HepG2 (cell line): ENCODE measurements around the gene GUK1. TPM values are rescaled to one million over a fixed set of nuclear protein-coding genes. Genes with fewer than 3 reads are reported as not detected.
A peak's percentile ranks its signal among the peaks of the same experiment; 100 is the strongest.

Experiments used
- JUND ChIP-seq: sonication (generic); formaldehyde crosslinking; IDR thresholded peaks from 2 replicates; pipeline ENCODE4 v1.8.0; 2022; ENCODE audit warnings: mild to moderate bottlenecking, missing genetic modification reagents
- POLR2AphosphoS2 ChIP-seq: IDR thresholded peaks from 2 replicates; pipeline ENCODE4 v1.6.1; 2011; ENCODE audit warnings: low read depth, low read length, improper control_type of control experiment
- RFXANK ChIP-seq: IDR thresholded peaks from 2 replicates; pipeline ENCODE4 v1.6.1; 2016
- THAP9 ChIP-seq: sonication (generic); formaldehyde crosslinking; IDR thresholded peaks from 2 replicates; pipeline ENCODE4; 2020; ENCODE audit warnings: missing genetic modification reagents, mild to moderate bottlenecking, borderline replicate concordance
- ZNF333 ChIP-seq: sonication (generic); formaldehyde crosslinking; IDR thresholded peaks from 2 replicates; pipeline ENCODE4 v1.4.0; 2020; ENCODE audit warnings: mild to moderate bottlenecking, missing genetic modification reagents, borderline replicate concordance
- ZNF337 ChIP-seq: sonication (generic); formaldehyde crosslinking; IDR thresholded peaks from 2 replicates; pipeline ENCODE4 v1.5.1; 2020; ENCODE audit warnings: missing genetic modification reagents, low read depth, mild to moderate bottlenecking, borderline replicate concordance
- ZNF33B ChIP-seq: sonication (generic); formaldehyde crosslinking; IDR thresholded peaks from 2 replicates; pipeline ENCODE4 v1.5.1; 2020; ENCODE audit warnings: mild to moderate bottlenecking, missing genetic modification reagents
- ZNF512 ChIP-seq: sonication (generic); formaldehyde crosslinking; IDR thresholded peaks from 2 replicates; pipeline ENCODE4 v1.4.0; 2020; ENCODE audit warnings: mild to moderate bottlenecking, missing genetic modification reagents
- polyA plus RNA-seq, 8 experiments: library from polyadenylated mRNA; depleted of rRNA in 3 of 8; stranded (reverse) in 7 of 8; unstranded in 1 of 8; fragments of >200 nt; fragmentation: Illumina TruSeq in 4 of 8; extraction: Trizol in 4 of 8; gene quantifications; 2 replicates each; pipeline versions ENCODE4 v1.2.1 to v1.2.3, GENCODE V29; 2011 to 2016; ENCODE audit warnings: low read depth in 4 of 8, missing spikeins in 1 of 8, mixed read lengths in 1 of 8; ENCODE audit not compliant: insufficient read depth in 1 of 8
- total RNA-seq, 5 experiments: library from RNA; depleted of rRNA; stranded (reverse); fragments of >200 nt; fragmentation: Illumina TruSeq; extraction: Trizol; gene quantifications; 2 replicates each; pipeline ENCODE4 v1.2.3, GENCODE V29; 2016; ENCODE audit warnings: low read depth in 1 of 5
- TF ChIP-seq, protein P1 (sequence below): sonication (generic); formaldehyde crosslinking; IDR thresholded peaks from 2 replicates; pipeline ENCODE4 v1.8.1; 2023; ENCODE audit warnings: mild to moderate bottlenecking, moderate library complexity, missing genetic modification reagents
- TF ChIP-seq, protein P2 (sequence below): sonication (generic); formaldehyde crosslinking; IDR thresholded peaks from 2 replicates; pipeline ENCODE4 v1.4.0; 2020; ENCODE audit warnings: missing genetic modification reagents
- TF ChIP-seq, protein P3 (sequence below): sonication (generic); formaldehyde crosslinking; IDR thresholded peaks from 2 replicates; pipeline ENCODE4 v1.5.0; 2020; ENCODE audit warnings: mild to moderate bottlenecking, missing genetic modification reagents
- TF ChIP-seq, protein P4 (sequence below): sonication (generic); IDR thresholded peaks from 2 replicates; pipeline ENCODE4 v1.6.1; 2016; ENCODE audit warnings: low read depth, borderline replicate concordance
- TF ChIP-seq, protein P5 (sequence below): sonication (generic); formaldehyde crosslinking; IDR thresholded peaks from 2 replicates; pipeline ENCODE4 v1.4.0; 2020; ENCODE audit warnings: missing genetic modification reagents

The GUK1 gene
- total and polyA plus RNA-seq, 2 of the 13 experiments (the other 11 are each of a cell fraction or from before 2014, with no cell fraction given), result 116 to 154 TPM

DNA sequence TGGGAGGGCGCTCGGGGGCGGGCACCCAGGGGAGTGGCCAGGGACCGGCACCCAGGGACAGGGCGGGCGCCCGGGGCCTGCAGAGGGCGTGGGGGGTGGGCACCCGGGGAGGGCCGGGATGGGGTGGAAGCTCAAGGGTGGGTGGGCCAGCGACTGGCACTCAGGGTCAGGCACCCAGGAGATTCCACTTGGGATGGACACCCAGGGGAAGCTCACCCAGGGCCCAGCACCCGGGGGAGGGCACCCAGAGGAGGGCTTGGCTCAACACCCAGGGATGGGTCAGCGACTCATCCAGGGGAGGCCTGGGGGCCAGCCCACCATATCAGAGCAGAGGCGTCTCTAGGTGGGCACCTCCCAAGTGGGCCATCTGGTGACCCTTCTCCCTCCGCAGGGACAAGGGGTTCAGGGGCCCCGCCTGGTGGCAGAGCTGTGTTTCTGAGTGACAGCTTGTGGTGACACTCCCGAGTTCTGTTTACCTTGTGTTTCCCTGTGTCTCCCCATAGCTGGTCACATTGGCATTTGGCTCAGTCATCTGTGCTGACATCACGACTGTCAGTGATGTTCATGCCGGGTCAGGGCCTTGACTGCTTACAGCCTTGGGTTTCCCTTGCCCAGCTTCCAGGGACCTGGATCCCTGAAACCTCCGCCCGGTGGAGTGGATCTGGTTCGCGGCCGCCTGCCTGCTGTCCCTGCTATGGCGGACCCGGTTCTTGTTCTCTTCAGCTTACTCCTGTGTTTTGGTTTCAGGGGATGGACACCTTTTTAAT, 26.3 kb downstream of the GUK1 start (continued):
- TF ChIP-seq, protein P1, sequence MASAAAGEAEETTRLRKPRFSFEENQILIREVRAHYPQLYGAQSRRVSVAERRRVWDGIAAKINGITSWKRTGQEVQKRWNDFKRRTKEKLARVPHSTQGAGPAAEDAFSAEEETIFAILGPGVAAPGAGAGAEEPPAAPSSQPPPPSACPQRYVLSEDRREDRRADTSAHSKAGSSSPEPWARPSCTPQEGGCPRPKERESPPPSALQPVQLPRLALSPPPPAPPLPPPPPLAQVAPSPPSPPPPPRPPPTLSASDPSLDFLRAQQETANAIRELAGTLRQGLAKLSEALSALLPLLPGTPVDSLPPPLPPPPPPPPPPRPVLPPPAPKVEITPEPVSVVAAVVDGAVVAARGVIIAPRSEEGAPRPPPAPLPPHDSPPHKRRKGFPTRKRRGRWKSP (CRISPR knock-in tag), result no peak
- TF ChIP-seq ZNF33B (CRISPR knock-in tag) (no peak), JUND (CRISPR knock-in tag) (no peak), POLR2AphosphoS2 (no peak), ZNF333 (CRISPR knock-in tag) (no peak), RFXANK (CRISPR knock-in tag) (no peak), ZNF512 (CRISPR knock-in tag) (no peak), ZNF337 (CRISPR knock-in tag) (no peak), THAP9 (CRISPR knock-in tag) (0 out of 2 replicates have a peak, but pooled peaks have one; percentile 46)
- TF ChIP-seq, protein P2, sequence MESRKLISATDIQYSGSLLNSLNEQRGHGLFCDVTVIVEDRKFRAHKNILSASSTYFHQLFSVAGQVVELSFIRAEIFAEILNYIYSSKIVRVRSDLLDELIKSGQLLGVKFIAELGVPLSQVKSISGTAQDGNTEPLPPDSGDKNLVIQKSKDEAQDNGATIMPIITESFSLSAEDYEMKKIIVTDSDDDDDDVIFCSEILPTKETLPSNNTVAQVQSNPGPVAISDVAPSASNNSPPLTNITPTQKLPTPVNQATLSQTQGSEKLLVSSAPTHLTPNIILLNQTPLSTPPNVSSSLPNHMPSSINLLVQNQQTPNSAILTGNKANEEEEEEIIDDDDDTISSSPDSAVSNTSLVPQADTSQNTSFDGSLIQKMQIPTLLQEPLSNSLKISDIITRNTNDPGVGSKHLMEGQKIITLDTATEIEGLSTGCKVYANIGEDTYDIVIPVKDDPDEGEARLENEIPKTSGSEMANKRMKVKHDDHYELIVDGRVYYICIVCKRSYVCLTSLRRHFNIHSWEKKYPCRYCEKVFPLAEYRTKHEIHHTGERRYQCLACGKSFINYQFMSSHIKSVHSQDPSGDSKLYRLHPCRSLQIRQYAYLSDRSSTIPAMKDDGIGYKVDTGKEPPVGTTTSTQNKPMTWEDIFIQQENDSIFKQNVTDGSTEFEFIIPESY (CRISPR knock-in tag), result peak; percentile 76; the same call in 1 of the 2 replicates
- TF ChIP-seq, protein P3, sequence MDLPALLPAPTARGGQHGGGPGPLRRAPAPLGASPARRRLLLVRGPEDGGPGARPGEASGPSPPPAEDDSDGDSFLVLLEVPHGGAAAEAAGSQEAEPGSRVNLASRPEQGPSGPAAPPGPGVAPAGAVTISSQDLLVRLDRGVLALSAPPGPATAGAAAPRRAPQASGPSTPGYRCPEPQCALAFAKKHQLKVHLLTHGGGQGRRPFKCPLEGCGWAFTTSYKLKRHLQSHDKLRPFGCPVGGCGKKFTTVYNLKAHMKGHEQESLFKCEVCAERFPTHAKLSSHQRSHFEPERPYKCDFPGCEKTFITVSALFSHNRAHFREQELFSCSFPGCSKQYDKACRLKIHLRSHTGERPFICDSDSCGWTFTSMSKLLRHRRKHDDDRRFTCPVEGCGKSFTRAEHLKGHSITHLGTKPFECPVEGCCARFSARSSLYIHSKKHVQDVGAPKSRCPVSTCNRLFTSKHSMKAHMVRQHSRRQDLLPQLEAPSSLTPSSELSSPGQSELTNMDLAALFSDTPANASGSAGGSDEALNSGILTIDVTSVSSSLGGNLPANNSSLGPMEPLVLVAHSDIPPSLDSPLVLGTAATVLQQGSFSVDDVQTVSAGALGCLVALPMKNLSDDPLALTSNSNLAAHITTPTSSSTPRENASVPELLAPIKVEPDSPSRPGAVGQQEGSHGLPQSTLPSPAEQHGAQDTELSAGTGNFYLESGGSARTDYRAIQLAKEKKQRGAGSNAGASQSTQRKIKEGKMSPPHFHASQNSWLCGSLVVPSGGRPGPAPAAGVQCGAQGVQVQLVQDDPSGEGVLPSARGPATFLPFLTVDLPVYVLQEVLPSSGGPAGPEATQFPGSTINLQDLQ (CRISPR knock-in tag), result no peak
- TF ChIP-seq, protein P4, sequence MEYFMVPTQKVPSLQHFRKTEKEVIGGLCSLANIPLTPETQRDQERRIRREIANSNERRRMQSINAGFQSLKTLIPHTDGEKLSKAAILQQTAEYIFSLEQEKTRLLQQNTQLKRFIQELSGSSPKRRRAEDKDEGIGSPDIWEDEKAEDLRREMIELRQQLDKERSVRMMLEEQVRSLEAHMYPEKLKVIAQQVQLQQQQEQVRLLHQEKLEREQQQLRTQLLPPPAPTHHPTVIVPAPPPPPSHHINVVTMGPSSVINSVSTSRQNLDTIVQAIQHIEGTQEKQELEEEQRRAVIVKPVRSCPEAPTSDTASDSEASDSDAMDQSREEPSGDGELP, result peak; percentile 75; the same call in 1 of the 2 replicates
- TF ChIP-seq, protein P5, sequence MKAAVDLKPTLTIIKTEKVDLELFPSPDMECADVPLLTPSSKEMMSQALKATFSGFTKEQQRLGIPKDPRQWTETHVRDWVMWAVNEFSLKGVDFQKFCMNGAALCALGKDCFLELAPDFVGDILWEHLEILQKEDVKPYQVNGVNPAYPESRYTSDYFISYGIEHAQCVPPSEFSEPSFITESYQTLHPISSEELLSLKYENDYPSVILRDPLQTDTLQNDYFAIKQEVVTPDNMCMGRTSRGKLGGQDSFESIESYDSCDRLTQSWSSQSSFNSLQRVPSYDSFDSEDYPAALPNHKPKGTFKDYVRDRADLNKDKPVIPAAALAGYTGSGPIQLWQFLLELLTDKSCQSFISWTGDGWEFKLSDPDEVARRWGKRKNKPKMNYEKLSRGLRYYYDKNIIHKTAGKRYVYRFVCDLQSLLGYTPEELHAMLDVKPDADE (CRISPR knock-in tag), result no peak
